Ovary (tissue), 3 donors: ENCODE results near the gene CYB561.

Experiments used
- POLR2A ChIP-seq: fragments of 450-650 bp; IDR thresholded peaks from one replicate; pipeline ENCODE4 v1.6.1; 2017; ENCODE audit warnings: antibody characterized with exemption, mild to moderate bottlenecking, moderate library complexity
- TF ChIP-seq, protein P1 (sequence below), 3 donors: fragments of 450-650 bp in 2 of 3; fragments of 200-600 bp in 1 of 3; IDR thresholded peaks; one replicate each; pipeline versions ENCODE4 v1.5.1 to v1.8.0; 2016 to 2022; ENCODE audit warnings: antibody characterized with exemption in 3 of 3, mild to moderate bottlenecking in 1 of 3
- donor health status: DM: no; HTN: no; CAD: no.

DNA sequence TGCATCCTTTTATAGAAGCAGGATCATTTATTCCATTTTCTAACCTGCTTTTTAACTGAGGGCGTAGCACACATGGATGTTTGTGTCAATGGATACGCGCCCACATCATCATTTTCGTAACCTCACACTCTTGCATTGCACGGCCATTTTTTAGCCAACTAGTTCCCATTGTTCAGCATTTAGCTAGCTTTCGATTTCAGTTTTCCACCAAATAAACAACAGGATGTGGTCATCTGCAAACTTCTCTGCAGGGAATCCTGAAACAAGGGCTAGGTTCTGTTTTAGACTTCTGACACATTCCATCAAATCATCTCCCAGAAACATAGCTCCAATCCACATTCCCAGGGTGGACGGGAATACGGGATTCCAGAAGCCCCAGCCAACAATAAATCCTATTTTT, 6.4 kb downstream of the CYB561 start:
- TF ChIP-seq, protein P1, sequence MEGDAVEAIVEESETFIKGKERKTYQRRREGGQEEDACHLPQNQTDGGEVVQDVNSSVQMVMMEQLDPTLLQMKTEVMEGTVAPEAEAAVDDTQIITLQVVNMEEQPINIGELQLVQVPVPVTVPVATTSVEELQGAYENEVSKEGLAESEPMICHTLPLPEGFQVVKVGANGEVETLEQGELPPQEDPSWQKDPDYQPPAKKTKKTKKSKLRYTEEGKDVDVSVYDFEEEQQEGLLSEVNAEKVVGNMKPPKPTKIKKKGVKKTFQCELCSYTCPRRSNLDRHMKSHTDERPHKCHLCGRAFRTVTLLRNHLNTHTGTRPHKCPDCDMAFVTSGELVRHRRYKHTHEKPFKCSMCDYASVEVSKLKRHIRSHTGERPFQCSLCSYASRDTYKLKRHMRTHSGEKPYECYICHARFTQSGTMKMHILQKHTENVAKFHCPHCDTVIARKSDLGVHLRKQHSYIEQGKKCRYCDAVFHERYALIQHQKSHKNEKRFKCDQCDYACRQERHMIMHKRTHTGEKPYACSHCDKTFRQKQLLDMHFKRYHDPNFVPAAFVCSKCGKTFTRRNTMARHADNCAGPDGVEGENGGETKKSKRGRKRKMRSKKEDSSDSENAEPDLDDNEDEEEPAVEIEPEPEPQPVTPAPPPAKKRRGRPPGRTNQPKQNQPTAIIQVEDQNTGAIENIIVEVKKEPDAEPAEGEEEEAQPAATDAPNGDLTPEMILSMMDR (IDR thresholded peaks at IDR 0.05), result no peak
- no peak for TF ChIP-seq POLR2A
